CD14-positive monocyte (primary cell): ENCODE measurements around the gene RNF113B. TPM values are rescaled to one million over a fixed set of nuclear protein-coding genes. Genes with fewer than 3 reads are reported as not detected.
A peak's percentile ranks its signal among the peaks of the same experiment; 100 is the strongest.

ENCODE experiments used
- DNase-seq, 3 donors: peaks; one replicate each; pipeline ENCODE4 v3.0.0-alpha.2; 2011 to 2022
- H2AFZ ChIP-seq: 2 replicates; pipeline ENCODE4 v1.6.0; 2012; ENCODE audit warnings: mild to moderate bottlenecking, low read depth, low read length, inconsistent platforms; ENCODE audit not compliant: insufficient read depth, poor library complexity, severe bottlenecking
- H3K27ac ChIP-seq, 2 donors: 1 replicate in 1 of 2; 2 replicates in 1 of 2; pipeline ENCODE4 v1.5.1; 2012 to 2013; ENCODE audit warnings: low read length in 2 of 2, control low read depth in 1 of 2, inconsistent platforms in 1 of 2, low read depth in 1 of 2, mild to moderate bottlenecking in 1 of 2
- H3K27me3 ChIP-seq, 2 donors: one replicate each; pipeline versions ENCODE4 v1.6.0 to v1.6.1; 2011 to 2013; ENCODE audit warnings: low read length in 2 of 2; ENCODE audit not compliant: control insufficient read depth in 2 of 2, insufficient read depth in 2 of 2
- H3K36me3 ChIP-seq, 2 donors: replicated peaks in 1 of 2; 1 replicate in 1 of 2; 2 replicates in 1 of 2; pipeline versions ENCODE4 v1.5.1 to v1.6.1; 2012 to 2013; ENCODE audit warnings: low read length in 2 of 2, control low read depth in 1 of 2, inconsistent platforms in 1 of 2, mild to moderate bottlenecking in 1 of 2; ENCODE audit not compliant: insufficient read depth in 2 of 2, control insufficient read depth in 1 of 2
- H3K4me1 ChIP-seq, 2 donors: 1 replicate in 1 of 2; 2 replicates in 1 of 2; pipeline versions ENCODE4 v1.5.1 to v1.6.1; 2012 to 2013; ENCODE audit warnings: low read length in 2 of 2, control low read depth in 1 of 2, inconsistent platforms in 1 of 2, mild to moderate bottlenecking in 1 of 2, moderate library complexity in 1 of 2; ENCODE audit not compliant: insufficient read depth in 2 of 2, control insufficient read depth in 1 of 2
- H3K4me2 ChIP-seq: replicated peaks from 2 replicates; pipeline ENCODE3; 2012; ENCODE audit warnings: low read length, moderate library complexity, mild to moderate bottlenecking; ENCODE audit not compliant: poor library complexity, severe bottlenecking; ENCODE audit errors: extremely low read depth
- H3K4me3 ChIP-seq, 3 experiments: fragments of 200-600 bp in 1 of 3; sonication (generic) in 1 of 3; replicated peaks in 1 of 3; 1 replicate in 2 of 3; 2 replicates in 1 of 3; pipeline ENCODE4 v1.5.1; 2011 to 2013; ENCODE audit warnings: low read length in 3 of 3, mild to moderate bottlenecking in 3 of 3, control low read depth in 2 of 3, low read depth in 2 of 3, inconsistent platforms in 1 of 3, moderate library complexity in 1 of 3
- H3K79me2 ChIP-seq: 2 replicates; pipeline ENCODE4 v1.6.0; 2012; ENCODE audit warnings: mild to moderate bottlenecking, control low read depth, inconsistent platforms, low read length, moderate library complexity; ENCODE audit not compliant: insufficient read depth
- H3K9ac ChIP-seq: 2 replicates; pipeline ENCODE4 v1.6.0; 2017; ENCODE audit warnings: low read length, mild to moderate bottlenecking; ENCODE audit not compliant: insufficient read depth, poor library complexity, severe bottlenecking
- H3K9me3 ChIP-seq, 2 donors: replicated peaks in 1 of 2; 1 replicate in 1 of 2; 2 replicates in 1 of 2; pipeline versions ENCODE4 v1.5.1 to v1.6.1; 2012 to 2013; ENCODE audit warnings: low read length in 2 of 2, control low read depth in 1 of 2; ENCODE audit not compliant: control insufficient read depth in 1 of 2, insufficient read depth in 1 of 2
- H4K20me1 ChIP-seq: 2 replicates; pipeline ENCODE4 v1.6.0; 2012; ENCODE audit warnings: mild to moderate bottlenecking, low read length, control low read depth, moderate library complexity; ENCODE audit not compliant: insufficient read depth
- H3K27ac Mint-ChIP-seq, 7 donors: one replicate each; pipeline ENCODE4 v1.8.0; 2020; ENCODE audit warnings: mild to moderate bottlenecking in 7 of 7, mixed read lengths in 7 of 7, moderate library complexity in 6 of 7, inconsistent platforms in 2 of 7
- H3K27me3 Mint-ChIP-seq, 3 donors: one replicate each; pipeline ENCODE4 v1.8.0; 2021 to 2022; ENCODE audit warnings: low read depth in 3 of 3, mild to moderate bottlenecking in 3 of 3, mixed read lengths in 3 of 3, moderate library complexity in 3 of 3, inconsistent platforms in 1 of 3
- H3K36me3 Mint-ChIP-seq, 2 donors: one replicate each; pipeline ENCODE4 v1.8.0; 2020; ENCODE audit warnings: mixed read lengths in 2 of 2, inconsistent platforms in 1 of 2, mild to moderate bottlenecking in 1 of 2
- H3K4me1 Mint-ChIP-seq: one replicate; pipeline ENCODE4 v1.8.0; 2020; ENCODE audit warnings: mild to moderate bottlenecking, mixed read lengths
- H3K4me3 Mint-ChIP-seq, 2 donors: one replicate each; pipeline ENCODE4 v1.8.0; 2020; ENCODE audit warnings: mild to moderate bottlenecking in 2 of 2, mixed read lengths in 2 of 2, moderate library complexity in 1 of 2
- H3K9me3 Mint-ChIP-seq, 7 donors: one replicate each; pipeline ENCODE4 v1.8.0; 2020 to 2022; ENCODE audit warnings: mixed read lengths in 7 of 7, mild to moderate bottlenecking in 6 of 7, moderate library complexity in 6 of 7, inconsistent platforms in 2 of 7
- CTCF ChIP-seq: fragments of 200-600 bp; IDR thresholded peaks from one replicate; pipeline ENCODE4 v1.8.0; 2022; ENCODE audit warnings: antibody characterized with exemption, mild to moderate bottlenecking
- WGBS: methylation state at CpG from one replicate; pipeline ENCODE4 v1.1.5; 2013; ENCODE audit warnings: missing lambda C conversion rate; ENCODE audit not compliant: insufficient coverage; 5-methylcytosine and 5-hydroxymethylcytosine counted together
- intact Hi-C, 2 donors: fragments of 100-400 bp; cut with micrococcal nuclease; formaldehyde crosslinking; loops; one replicate each; pipeline versions ENCODE4 v1.15.0 to v1.15.1; 2023
- polyA plus RNA-seq, 3 donors: library from polyadenylated mRNA; depleted of rRNA in 1 of 3; unstranded in 2 of 3; stranded (reverse) in 1 of 3; fragments of 300-500 nt in 2 of 3; fragments of >200 nt in 1 of 3; fragmentation: Illumina TruSeq in 2 of 3; gene quantifications; 1 replicate in 2 of 3; 2 replicates in 1 of 3; pipeline ENCODE4 v1.2.3, GENCODE V29; 2012 to 2021

Gene RNF113B
- polyA plus RNA-seq, 3 donors = not detected

- Histone ChIP-seq H2AFZ (no peak overlapping the region), H3K4me2 (no peak overlapping the region), H3K9me3 (no peaks in the 10 kb centered on the region), H3K27me3 (no peaks in the 10 kb centered on the region), H3K4me1 (no peaks in the 10 kb centered on the region), H4K20me1 (no peaks in the 10 kb centered on the region), H3K27ac (no peak overlapping the region), H3K36me3 (no peaks in the 10 kb centered on the region), H3K9ac (no peak overlapping the region), H3K79me2 (no peaks in the 10 kb centered on the region), H3K4me3 (no peak overlapping the region)
- WGBS = 90% methylated on average over 5 of the region's 7 CpGs
- TF ChIP-seq CTCF = no peak
- Mint-ChIP-seq H3K4me1 (no peaks in the 10 kb centered on the region), H3K9me3 (peaks cover 0 to 6% (median 0%) of the 10 kb centered on the region in 7 donors), H3K4me3 (no peak overlapping the region), H3K27me3 (peaks cover 4 to 11% (median 6%) of the 10 kb centered on the region in 3 donors), H3K27ac (peak overlapping the region in 1 of 7 donors; percentile 6), H3K36me3 (no peaks in the 10 kb centered on the region)
- intact Hi-C loops = no loop called here
- no peak for DNase-seq
Measured at GRCh38 chr13:98157188-98157587, 19.9 kb downstream of the RNF113B start.

DNA sequence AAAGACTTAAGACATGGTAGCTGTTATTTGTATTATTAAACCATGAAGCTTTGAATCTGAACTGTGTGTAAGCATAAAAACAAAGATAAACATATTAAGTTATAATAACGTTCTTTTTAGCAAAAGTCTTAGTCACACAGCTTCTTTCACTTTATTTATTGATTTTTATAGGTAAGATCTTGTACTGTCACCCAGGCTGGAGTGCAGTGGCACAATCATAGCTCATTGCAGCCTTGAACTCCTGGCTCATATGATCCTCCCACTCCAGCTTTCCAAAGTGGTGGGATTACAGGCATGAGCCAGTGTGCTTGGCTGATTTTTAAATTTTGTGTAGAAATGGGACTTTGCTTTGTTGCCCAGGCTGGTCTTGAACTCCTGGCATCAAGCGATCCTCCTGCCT, 20.8 kb downstream of the RNF113B start:
- H3K27me3 Mint-ChIP-seq = peaks cover 7 to 14% (median 8%) of the 10 kb centered on the region in 3 donors
- intact Hi-C loops = no loop called here
- H3K4me3 Mint-ChIP-seq = no peak overlapping the region
- no peak overlapping the region for H3K4me2 ChIP-seq
- no peaks in the 10 kb centered on the region for H4K20me1 ChIP-seq
- H3K36me3 ChIP-seq = no peaks in the 10 kb centered on the region
- no peaks in the 10 kb centered on the region for H3K4me1 ChIP-seq
- H2AFZ ChIP-seq = no peak overlapping the region
- no peak for DNase-seq
- no peak overlapping the region for H3K9ac ChIP-seq
- no peak overlapping the region for H3K4me3 ChIP-seq
- H3K9me3 ChIP-seq = no peaks in the 10 kb centered on the region
- no peak overlapping the region for H3K27ac Mint-ChIP-seq
- no peaks in the 10 kb centered on the region for H3K79me2 ChIP-seq
- no peaks in the 10 kb centered on the region for H3K4me1 Mint-ChIP-seq
- H3K9me3 Mint-ChIP-seq = peaks cover 0 to 3% (median 0%) of the 10 kb centered on the region in 7 donors
- no peak overlapping the region for H3K27ac ChIP-seq
- no peaks in the 10 kb centered on the region for H3K27me3 ChIP-seq
- TF ChIP-seq CTCF = no peak
- no CpG with 5 or more reads among the region's 2 CpGs for WGBS
- H3K36me3 Mint-ChIP-seq = no peaks in the 10 kb centered on the region
